ENCODE measurements around the gene TH. TPM values are rescaled to one million over a fixed set of nuclear protein-coding genes. Genes with fewer than 3 reads are reported as not detected.
A peak's percentile ranks its signal among the peaks of the same experiment; 100 is the strongest.

The TH gene
- total RNA-seq, 4 donors from 2014 or later: 0.36 to 0.84 TPM; not detected in 2

DNA sequence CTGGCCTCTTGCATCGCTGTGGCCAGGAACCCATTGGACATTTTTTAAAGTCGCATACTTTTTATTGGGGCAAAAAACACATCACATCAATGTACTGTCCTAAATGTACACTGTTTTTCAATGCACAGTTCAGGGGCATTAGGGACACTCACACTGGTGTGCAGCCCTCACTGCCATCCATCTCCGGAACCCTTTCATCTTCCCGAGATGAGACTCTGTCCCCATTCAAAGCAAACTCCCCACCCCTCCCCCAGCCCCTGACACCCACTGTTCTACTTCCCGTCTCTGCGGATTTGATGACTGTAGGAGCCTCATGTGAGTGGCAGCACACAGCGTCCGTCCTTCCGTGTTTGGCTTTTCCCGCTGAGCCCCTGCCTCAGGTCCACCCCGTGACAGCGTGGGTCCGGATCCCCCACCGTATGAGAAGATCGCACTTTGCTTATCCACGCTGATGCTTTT, 41.8 kb upstream of the TH start:
- intact Hi-C loops (cut with DNase I; ENCODE audit: low total_unique reads): no loop called here
- DNase-seq (ENCODE audit: low spot score in 2 of 2): peak in 1 of 2 donors; percentile 14
- WGBS, 2 donors: 61 to 63% methylated on average over 16 of the region's 16 CpGs
- TF ChIP-seq CTCF (IDR thresholded peaks at IDR 0.05) (no peak), POLR2A (IDR thresholded peaks at IDR 0.05) (no peak)
- no peak overlapping the region for H3K4me3 ChIP-seq (ENCODE audit: low read depth, poor library complexity, severe bottlenecking)

DNA sequence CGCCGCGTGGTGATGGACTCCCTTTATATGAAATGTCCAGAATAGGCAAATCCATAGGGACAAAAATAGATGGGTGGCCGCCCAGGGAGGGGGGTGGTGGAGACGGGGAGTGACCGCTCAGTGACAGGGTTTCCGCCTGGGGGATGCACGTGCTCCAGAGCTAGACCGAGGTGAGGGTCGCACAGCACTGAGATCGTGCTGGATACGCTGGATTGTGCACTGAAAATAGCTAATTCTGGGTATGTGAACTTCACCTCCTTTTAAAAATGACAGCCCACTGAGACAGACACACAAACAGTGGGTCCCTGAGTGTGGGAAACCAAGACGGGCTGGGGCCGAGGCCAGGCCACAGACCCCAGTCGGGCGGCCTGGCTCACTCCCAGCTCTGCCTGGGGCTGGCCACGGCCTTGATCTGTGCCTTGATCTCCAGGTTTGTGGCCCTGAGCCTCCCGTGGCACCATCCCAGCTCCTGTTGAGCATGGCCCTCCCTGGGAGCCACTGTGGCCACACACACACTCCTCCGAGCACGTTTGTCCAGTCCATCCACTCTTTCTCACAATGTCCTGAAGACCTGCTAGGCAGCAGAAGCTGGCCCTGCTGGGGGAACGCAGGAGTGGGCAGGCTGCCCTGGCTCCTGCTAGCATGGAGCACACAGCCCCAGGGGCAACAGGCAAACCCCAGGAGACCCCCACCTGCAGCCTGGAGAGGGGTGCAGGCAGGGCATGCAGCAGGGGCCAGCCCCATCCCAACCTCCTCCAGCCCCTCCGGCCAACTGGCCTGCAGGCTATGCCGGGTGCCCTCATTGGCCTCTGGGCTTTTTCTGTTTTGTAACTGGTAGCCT, 41.0 kb upstream of the TH start:
- TF ChIP-seq CTCF (IDR thresholded peaks at IDR 0.05) (no peak), POLR2A (IDR thresholded peaks at IDR 0.05) (no peak)
- intact Hi-C loops (cut with DNase I; ENCODE audit: low total_unique reads): no loop called here
- WGBS, 2 donors: 67 to 69% methylated on average over 22 to 23 of the region's 23 CpGs
- H3K4me3 ChIP-seq (ENCODE audit: low read depth, poor library complexity, severe bottlenecking): no peak overlapping the region
- DNase-seq (ENCODE audit: low spot score in 2 of 2): peak; percentile 12 to 84

- intact Hi-C loops (cut with DNase I; ENCODE audit: low total_unique reads): no loop called here
- H3K4me3 ChIP-seq (ENCODE audit: low read depth, poor library complexity, severe bottlenecking): no peak overlapping the region
- TF ChIP-seq CTCF (IDR thresholded peaks at IDR 0.05) (no peak), POLR2A (IDR thresholded peaks at IDR 0.05) (no peak)
- WGBS, 2 donors: 69 to 84% methylated on average over 28 to 30 of the region's 30 CpGs
- DNase-seq (ENCODE audit: low spot score in 2 of 2): peak; percentile 6 to 78
Measured at GRCh38 chr11:2211113-2211971, 39.7 kb upstream of the TH start.

DNA sequence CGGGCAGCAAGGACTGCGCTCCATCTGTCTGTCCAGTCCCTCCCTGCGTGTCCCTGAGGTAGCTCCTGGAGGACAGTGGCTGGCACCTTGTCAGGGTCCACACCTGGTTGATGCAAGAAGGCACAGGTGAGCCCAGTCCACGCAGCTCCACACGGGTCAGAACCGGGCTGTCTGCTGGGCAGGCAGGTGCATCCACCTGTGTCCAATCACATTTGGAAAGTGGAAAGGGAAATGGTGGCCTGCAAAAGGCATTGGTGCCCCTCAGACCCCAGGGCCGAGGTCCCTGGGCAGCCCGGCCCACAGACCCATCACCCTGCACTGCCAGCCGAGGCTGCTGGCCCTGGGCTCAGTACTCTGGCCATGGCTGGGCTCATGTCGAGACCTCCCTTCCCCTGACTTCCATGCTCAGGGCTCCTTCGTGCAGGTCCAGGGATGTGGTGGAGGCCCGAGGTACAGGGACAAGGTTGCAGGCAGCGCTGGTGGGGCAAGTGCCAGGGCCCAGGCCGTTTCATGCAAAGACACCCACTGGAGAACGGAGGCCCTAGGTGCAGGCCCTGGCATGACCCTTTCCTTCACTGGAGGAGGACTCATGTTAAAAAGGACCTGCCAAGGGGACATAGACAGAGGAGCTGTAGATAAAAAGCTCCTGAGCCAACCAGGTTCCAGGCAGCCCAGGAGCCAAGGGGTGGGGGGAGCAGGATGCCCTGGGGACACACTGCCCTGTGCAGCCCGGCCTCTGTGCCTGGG, 38.9 kb upstream of the TH start:
- WGBS, 2 donors: 67 to 81% methylated on average over 10 to 16 of the region's 16 CpGs
- no peak overlapping the region for H3K4me3 ChIP-seq (ENCODE audit: low read depth, poor library complexity, severe bottlenecking)
- intact Hi-C loops (cut with DNase I; ENCODE audit: low total_unique reads): no loop called here
- DNase-seq (ENCODE audit: low spot score in 2 of 2): peak; percentile 9 to 80
- TF ChIP-seq POLR2A (IDR thresholded peaks at IDR 0.05) (no peak), CTCF (IDR thresholded peaks at IDR 0.05) (no peak)

DNA sequence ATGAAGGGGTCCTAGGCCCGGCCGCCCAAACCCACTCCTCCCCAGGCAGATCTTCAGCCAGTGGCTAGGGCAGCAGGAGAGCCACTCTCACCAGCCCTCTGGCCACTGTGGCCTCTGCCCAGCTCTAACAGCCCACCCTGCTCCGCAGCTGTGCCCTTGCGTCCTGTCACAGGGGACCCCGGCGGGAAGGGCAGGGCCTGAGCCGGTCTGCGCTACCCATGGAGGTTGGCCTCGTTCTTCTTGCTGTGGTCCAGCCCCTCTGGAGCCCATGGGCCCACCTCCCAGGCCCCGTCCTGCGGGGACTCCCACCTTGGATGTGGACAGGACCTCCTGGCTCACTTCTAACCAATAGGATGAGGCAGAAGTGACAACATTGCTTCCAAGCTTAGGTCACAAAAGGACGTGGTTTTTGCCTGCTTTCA, 38.3 kb upstream of the TH start:
- intact Hi-C loops (cut with DNase I; ENCODE audit: low total_unique reads): no loop called here
- WGBS, 2 donors: 81 to 93% methylated on average over 6 to 12 of the region's 12 CpGs
- TF ChIP-seq POLR2A (IDR thresholded peaks at IDR 0.05): no peak
- no peak for TF ChIP-seq CTCF (IDR thresholded peaks at IDR 0.05)
- DNase-seq (ENCODE audit: low spot score in 2 of 2): peak in 1 of 2 donors; percentile 8
- no peak overlapping the region for H3K4me3 ChIP-seq (ENCODE audit: low read depth, poor library complexity, severe bottlenecking)
